KOPT-K1 (cell line): ENCODE measurements around the gene ADGRA1.

ENCODE experiments used
- H3K27ac ChIP-seq: fragments of 200-600 bp; sonication (generic); 2 replicates; pipeline ENCODE4 v1.5.1; 2016; ENCODE audit warnings: antibody characterized with exemption, mild to moderate bottlenecking, low read depth, low read length; ENCODE audit not compliant: poor library complexity, severe bottlenecking
- H3K36me3 ChIP-seq: fragments of 200-600 bp; sonication (generic); 2 replicates; pipeline ENCODE4 v1.5.1; 2017; ENCODE audit warnings: antibody characterized with exemption, mild to moderate bottlenecking, low read length, moderate library complexity; ENCODE audit not compliant: insufficient read depth
- H3K9me3 ChIP-seq: fragments of 200-600 bp; sonication (generic); 2 replicates; pipeline ENCODE4 v1.5.1; 2017; ENCODE audit warnings: antibody characterized with exemption, low read length, mild to moderate bottlenecking; ENCODE audit not compliant: insufficient read depth, poor library complexity, severe bottlenecking

The ADGRA1 gene

GRCh38 chr10:133087679-133088178 is at the start of gene ADGRA1:
Gene ADGRA1, plus strand, starts transcription at chr10:133087924. Its CDS starts 986 bp downstream, at chr10:133088910.
- H3K9me3 ChIP-seq: no peaks in the 10 kb centered on the region
- no peak within 1 kb of the TSS for H3K27ac ChIP-seq

GRCh38 chr10:133038036-133038823 is 49.5 kb upstream of the ADGRA1 start:
- no peaks in the 10 kb centered on the region for H3K36me3 ChIP-seq
- H3K9me3 ChIP-seq: no peaks in the 10 kb centered on the region
- no peak overlapping the region for H3K27ac ChIP-seq

More at GRCh38 chr10:133087679-133088178, at the start of gene ADGRA1:
- no peaks in the 10 kb centered on the region for H3K36me3 ChIP-seq

GRCh38 chr10:133039107-133039802 is 48.5 kb upstream of the ADGRA1 start:
- Histone ChIP-seq H3K27ac (no peak overlapping the region), H3K36me3 (no peaks in the 10 kb centered on the region), H3K9me3 (no peaks in the 10 kb centered on the region)

GRCh38 chr10:133039803-133040165 is 47.9 kb upstream of the ADGRA1 start:
- Histone ChIP-seq H3K9me3 (no peaks in the 10 kb centered on the region), H3K27ac (no peak overlapping the region), H3K36me3 (no peaks in the 10 kb centered on the region)

- H3K36me3 ChIP-seq: no peaks in the 10 kb centered on the region
- no peaks in the 10 kb centered on the region for H3K9me3 ChIP-seq
- no peak overlapping the region for H3K27ac ChIP-seq
These were observed 47.5 kb upstream of the ADGRA1 start for GRCh38 chr10:133040198-133040597.

GRCh38 chr10:133041101-133041500 is 46.6 kb upstream of the ADGRA1 start:
- no peaks in the 10 kb centered on the region for H3K36me3 ChIP-seq
- H3K27ac ChIP-seq: no peak overlapping the region
- H3K9me3 ChIP-seq: no peaks in the 10 kb centered on the region

- no peak overlapping the region for H3K27ac ChIP-seq
- no peaks in the 10 kb centered on the region for H3K36me3 ChIP-seq
- H3K9me3 ChIP-seq: no peaks in the 10 kb centered on the region
These were observed 45.7 kb upstream of the ADGRA1 start for GRCh38 chr10:133042061-133042460.

GRCh38 chr10:133042816-133043215 is 44.9 kb upstream of the ADGRA1 start:
- Histone ChIP-seq H3K9me3 (no peaks in the 10 kb centered on the region), H3K36me3 (no peaks in the 10 kb centered on the region), H3K27ac (no peak overlapping the region)

GRCh38 chr10:133043541-133044225 is 44.0 kb upstream of the ADGRA1 start:
- H3K27ac ChIP-seq: no peak overlapping the region
- no peaks in the 10 kb centered on the region for H3K36me3 ChIP-seq
- no peaks in the 10 kb centered on the region for H3K9me3 ChIP-seq

- no peaks in the 10 kb centered on the region for H3K36me3 ChIP-seq
- no peak overlapping the region for H3K27ac ChIP-seq
- no peaks in the 10 kb centered on the region for H3K9me3 ChIP-seq
These were observed 43.3 kb upstream of the ADGRA1 start for GRCh38 chr10:133044401-133044811.

- Histone ChIP-seq H3K36me3 (no peaks in the 10 kb centered on the region), H3K9me3 (no peaks in the 10 kb centered on the region), H3K27ac (no peak overlapping the region)
These were observed 42.0 kb upstream of the ADGRA1 start for GRCh38 chr10:133045556-133046389.

GRCh38 chr10:133046390-133046765 is 41.3 kb upstream of the ADGRA1 start:
- Histone ChIP-seq H3K27ac (no peak overlapping the region), H3K9me3 (no peaks in the 10 kb centered on the region), H3K36me3 (no peaks in the 10 kb centered on the region)

GRCh38 chr10:133047526-133048123 is 40.1 kb upstream of the ADGRA1 start:
- H3K9me3 ChIP-seq: no peaks in the 10 kb centered on the region

GRCh38 chr10:133048266-133048665 is 39.5 kb upstream of the ADGRA1 start:
- Histone ChIP-seq H3K9me3 (no peaks in the 10 kb centered on the region), H3K27ac (no peak overlapping the region), H3K36me3 (no peaks in the 10 kb centered on the region)

More at GRCh38 chr10:133047526-133048123, 40.1 kb upstream of the ADGRA1 start:
- Histone ChIP-seq H3K27ac (no peak overlapping the region), H3K36me3 (no peaks in the 10 kb centered on the region)
